Measurements from ENCODE around the gene SMTN.
"Not testable (repeated sequence)": the region's sequence is repeated elsewhere in the genome, so short reads cannot be mapped to it uniquely, and the experiment has no call there.

The SMTN gene

DNA sequence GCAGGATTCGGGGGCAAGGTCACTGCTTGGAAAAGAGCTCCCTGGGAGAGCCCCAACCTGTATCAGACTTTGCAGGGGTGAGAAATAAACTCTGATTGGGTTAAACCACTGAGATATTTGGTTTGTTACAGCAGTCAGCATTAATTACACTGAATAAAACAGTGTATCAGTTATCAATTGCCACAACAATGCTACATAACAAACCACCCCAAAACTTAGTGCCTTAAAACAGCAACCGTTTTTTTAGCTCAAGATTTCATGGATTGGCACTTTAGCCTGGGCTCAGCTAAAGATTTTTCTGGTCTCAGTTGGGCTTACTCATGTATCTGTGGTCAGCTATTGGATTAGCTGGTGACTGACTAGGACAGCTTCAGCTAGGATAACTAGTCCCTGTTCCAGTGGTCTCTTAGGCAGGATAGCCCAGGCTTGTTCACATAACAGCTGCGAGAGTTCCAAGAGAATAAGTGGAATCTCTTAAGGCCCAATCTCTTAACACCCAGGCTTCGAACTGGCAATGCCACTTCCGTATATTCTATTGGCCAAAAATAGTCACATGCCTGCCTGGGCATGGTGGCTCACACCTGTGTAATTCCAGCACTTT, 7.5 kb upstream of the SMTN start:
- DNase-seq: not testable (repeated sequence)

DNA sequence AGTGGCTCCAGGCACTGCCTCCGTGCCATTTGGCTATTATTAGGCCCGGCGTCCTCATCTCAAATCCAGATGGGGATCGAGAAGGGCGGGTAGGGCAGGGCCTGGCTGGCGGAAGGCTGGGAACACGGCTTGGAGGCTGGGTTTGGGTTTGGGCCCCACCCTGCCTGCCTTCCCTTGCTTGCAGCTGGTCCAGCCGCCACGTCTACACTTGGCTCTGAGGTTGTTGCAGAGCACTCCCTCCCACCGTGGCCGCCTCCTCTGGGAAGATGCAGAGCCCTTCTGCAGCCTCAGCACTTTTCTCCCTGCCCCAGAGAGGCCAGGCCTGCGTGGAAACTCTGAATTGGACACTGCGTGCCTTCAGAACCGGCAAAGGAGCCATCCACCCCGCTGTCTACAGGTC, 5.2 kb upstream of the SMTN start:
- no peak for DNase-seq

DNA sequence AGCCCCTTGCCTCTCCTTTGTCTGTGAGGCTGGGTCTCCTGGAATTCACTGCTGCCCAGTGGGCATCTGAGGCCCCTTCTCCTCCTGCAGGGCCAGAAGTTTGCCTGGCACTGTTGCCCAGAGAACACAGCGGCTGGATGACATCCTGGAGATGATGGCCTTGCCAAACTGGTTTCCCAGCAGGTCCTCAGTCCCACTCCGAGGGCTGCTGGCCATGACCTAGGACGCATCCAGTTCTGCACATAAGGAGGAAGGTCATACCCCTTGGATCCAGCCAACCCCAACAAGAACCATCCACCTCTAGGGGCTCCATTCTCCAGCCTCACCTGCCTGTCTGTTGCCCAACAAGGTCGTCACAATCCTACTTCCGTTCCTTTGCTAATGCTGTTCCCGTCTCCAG, 3.4 kb upstream of the SMTN start:
- DNase-seq: no peak

DNA sequence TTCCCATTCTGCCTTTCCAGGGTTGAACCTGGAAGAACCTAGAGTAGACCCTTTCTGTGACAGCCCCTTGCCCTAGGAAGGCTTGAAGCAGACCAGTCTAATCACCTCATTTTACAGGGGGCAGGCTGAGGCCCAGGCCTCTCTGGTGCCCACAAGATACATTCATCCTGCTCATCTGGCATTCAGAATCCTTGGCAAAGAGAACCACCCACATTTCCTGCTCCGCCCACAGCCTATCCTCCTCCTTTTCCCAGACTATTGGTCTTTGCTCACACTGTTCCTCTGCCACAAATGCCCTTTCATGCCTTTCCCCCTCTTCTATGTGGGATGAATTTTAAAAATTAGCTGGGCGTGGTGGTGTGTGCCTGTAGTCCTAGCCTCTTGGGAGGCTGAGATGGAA, 2.7 kb upstream of the SMTN start:
- not testable (repeated sequence) for DNase-seq

DNA sequence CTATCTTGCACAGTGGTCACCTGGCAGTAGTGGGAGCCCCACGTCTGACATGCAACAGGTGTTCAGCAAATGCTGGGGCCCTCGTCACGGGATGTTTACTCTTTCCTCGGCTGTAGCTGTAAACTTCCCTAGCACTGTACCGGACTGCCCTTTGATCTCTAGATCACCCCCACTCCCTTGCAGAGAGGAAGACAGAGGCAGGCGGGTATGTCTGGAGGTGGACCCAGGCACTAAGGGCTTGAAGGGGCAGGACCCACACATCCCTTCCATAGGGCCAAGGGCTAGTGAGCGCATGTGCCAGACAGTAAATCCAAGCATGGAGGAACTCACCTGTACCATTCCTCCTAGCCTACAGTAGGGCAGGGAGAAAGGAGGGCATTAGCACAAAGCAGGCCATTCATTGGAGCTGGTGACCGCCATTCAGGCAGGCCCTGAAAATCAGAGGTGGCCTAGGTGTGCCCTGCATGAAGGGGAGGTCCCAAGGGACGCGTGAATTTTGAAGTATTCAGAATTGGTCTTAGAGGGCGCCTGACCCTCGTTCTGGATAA, 1.9 kb upstream of the SMTN start:
- no peak for DNase-seq

DNA sequence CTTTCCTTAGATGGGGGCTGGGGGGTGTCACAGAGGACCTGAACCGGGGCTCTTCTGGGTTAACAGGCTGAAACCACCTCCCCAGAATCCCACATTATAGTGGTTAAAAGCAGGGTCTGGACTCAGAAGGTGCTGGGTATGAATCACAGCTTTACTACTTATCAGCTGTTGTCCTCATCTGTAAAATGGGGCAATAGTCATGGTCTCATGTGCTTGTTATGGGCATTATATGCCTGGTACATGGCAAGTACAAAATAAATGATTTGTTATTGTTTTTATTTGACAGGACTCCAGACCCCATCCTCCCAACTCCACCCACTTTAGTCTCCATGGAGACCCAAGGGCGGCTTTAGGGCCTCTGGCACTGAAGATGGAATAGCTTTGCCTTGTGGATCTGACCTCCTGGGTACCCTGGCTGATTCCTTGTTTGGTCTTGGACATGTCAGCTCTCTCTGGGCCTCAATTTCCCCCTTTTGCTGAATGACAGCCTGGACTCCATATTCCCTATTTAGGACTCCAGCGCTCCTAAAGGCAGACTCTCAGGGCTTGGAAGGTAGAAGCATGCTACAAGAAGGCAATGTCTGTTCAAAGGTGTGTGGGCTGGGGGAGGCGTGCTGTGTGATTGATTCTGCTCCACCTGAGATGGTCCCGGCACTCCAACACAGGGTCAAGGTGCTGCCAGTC, 812 bp upstream of the SMTN start:
- no peak for DNase-seq

DNA sequence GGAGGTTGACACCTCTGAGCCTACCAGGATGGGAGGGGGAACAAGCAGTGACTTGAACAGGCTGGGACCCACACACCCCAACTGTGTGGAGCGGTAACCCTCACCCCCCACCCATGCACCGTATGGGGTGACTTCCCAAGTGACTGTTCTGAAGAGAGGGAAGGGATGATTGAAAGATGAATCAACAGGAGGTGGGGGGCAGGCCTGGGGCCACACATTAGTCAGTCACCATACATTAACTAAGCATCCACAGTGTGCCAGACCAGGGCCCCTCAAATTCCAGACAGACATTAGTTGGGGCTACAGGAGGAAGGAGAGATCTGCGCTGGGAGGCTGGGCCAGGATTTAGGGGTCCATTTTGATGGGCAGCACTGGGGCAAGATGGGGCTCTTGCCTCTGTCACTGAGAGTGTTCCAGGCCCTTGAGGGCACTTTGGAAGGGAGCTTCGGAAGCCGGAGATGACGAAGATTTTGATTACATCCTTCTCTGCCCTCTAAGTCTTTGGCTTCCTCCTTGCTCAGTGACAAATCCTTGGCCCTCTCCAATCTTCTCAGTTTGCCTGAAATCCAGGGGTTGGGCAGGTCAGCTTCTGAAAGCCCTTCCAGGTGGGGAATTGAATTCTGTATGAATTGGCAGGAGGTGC, 966 bp downstream of the SMTN start:
- DNase-seq: no peak

DNA sequence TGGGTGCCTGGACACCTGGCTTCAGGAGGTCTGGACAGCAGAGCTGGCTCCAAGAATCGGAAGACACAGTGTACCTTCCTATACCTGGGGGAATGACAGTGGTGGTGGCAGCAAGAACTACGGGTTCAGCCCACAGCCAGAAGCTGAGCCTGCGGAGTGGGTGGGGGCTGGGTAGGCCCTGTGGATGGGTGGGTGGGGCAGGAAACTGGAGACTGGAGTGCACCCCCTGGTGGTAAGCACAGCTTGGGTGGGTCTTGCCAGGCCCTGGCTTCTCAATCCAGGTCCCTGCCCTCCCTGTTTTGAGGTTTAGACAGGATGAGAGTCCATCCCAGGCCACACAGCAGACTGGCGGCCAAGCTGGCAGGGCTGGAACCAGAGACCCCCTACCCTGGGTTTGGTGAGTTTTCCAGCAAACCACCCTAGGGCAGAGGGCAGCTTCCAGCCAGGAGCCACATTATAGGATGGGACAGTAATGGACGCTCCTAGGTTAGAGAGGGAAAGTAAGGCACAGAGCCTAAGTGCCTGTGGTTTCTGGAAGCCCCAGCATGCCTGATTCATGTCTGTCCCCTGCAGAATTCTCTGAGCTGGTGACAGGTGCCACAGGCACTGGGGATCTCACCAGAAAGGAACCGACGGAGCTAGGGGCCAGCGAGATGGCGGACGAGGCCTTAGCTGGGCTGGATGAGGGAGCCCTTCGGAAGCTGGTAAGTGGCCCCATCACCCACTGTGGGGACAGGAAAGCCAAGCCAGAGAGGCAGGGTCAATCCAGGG, 1.7 kb downstream of the SMTN start:
- peak; percentile 29 for DNase-seq

DNA sequence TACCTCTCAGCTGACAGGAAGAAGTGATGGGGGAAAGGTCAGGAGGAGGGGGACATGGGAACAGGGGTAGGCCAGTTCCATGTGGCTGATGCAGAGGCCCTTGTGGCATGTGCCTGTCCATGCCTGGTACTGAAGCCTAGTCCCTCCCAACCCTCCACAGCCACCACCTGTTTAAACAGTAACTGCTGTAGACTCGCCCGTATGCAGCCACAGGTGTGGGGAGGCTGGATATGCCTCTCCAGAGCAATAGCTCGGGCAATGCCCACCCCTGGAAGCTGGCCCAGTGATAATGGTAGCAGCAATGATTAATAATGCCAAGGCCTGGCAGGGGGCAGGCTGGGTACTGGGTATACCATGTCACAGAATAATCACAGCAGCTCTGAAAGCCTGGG, 2.3 kb downstream of the SMTN start:
- peak; percentile 57 for DNase-seq

DNA sequence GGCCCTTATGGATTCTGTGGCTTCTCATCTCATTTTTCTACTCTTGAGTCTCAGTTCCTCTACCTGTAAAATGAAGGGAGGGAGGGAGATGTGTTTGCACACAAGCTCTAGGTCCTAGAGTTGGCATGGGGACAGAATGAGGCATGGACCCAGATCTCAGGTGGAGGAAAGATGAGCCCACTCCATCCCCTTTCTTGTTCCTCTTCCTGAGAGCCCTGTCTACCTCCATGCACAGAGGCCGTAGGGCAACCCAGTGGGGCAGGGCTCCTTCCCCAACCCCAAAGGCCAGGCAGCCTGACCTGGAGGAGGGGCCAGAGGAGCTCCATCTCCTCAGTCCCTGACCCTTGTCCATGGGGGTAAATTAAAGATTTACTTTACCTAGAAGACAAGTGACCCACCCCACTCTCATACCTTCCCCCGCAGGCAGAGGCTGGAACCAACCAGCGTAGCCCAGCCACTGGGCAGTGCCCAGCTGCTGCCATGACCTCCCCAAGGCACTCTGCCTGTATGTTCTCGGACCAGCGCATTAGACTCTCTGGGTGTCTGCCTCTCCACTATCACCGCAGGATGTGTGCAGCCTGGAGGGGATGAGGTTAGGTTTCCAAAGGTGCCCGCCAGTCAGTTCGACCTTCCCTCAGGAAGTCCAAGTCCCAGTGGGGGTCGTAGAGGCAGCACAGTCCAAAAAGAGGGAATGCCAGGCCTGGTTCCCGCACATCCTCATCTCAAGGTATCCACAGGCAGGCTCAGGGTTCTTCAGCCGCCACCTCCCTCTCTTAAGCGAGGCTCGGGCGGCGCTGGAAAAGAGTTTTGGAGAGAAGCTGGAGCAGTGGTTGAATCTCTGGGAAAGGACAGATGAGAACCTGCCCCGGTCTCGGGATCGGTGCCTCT, 3.0 kb downstream of the SMTN start:
- no peak for DNase-seq

DNA sequence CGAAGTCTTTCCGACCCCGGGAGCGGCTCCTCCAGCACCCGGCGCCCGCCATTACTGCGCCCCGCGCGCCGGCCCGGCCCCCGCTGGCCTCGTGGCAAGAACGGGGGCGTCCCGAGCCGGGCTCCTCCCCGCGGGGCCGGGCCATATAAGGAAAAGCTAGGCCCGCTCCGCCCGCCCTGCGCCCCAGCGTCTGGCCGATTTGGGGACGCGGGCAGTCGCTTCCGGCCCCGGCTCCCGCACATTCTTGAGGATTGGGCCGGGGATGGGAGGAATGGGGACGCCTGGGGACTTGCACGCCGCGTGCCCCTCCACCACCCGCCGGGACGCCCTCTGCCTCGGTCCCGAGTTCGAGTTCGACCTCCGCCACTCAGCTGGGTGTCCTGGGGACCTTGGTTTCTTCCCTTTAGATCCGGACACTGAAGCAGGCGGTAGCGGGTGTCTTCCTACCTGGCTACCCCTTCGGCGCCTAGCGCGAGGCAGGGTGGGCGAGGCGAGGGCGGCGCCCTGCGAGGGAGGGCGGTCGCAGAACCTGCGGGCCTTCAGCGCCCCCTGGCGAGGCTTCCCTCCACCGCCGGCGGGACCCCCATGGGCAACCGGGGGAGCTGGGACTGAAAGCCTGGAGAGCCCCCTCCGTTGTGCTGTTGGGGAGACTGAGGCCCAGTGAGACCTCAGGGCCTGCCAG, 3.8 kb downstream of the SMTN start:
- no peak for DNase-seq

DNA sequence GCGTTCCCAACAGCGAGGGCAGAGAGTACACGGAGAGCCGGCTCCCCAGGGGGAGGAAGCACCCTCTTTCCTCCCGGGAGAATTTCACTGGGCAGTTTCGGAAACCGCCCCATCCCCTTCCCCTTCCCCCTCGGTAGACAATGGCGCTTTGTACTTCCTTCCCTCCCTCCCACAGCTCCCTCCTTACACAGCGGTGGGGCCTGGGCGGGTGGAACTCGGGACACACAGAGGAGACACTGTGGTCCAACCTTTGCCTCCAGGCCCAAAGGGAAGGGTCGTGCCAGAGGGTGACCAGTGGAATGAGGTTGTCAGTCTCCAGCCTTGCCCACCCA, 4.3 kb downstream of the SMTN start:
- DNase-seq: no peak

DNA sequence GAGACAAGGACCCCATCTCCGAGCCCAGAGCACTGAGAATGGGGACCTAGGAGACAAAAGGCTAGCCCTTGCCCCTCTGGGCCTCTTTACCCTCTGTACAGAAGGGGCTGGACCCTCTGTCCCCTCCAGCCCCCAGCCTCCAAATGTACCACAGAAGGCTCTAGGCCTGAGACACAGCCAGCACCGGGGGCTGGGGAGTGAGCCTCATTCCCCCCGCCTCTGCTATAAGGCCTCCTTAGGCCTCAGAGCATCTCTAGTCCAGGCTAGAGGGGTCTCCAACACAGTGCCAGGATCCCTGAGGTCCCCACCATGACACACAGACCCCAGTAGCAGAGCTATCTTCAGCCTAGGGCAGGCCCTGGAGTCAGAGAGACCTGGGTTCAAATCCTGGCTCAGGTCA, 4.8 kb downstream of the SMTN start:
- DNase-seq: no peak

DNA sequence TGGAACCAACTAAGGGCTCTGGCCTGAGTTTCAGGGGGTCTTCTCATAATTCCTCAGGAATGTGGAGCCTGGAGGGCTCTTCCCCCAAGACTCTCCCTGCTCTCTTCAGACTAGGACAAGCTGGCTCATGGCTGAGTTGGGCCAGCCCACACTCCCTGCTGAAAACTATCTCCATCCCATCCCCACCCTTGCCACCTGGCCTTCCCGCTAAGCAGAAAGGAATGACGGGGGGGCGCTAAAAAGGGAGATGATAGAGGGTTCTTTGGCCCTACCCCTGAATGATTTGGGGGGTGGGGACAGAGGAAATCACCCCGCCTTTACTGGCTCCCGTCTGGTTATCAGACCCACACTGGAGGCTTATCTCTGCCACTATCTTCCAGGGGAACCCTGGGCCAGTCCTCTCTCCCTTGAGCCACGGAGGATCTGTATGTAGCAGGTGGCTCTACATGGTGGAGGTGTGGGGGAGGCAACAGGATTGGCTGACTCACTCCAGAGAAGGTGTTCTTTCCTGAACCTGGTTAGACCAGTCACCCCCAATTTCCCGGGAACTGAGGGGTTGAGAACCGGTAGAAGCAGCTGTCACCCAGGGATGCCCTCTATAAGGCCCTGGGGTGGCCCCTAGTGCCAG, 5.7 kb downstream of the SMTN start:
- DNase-seq: no peak

DNA sequence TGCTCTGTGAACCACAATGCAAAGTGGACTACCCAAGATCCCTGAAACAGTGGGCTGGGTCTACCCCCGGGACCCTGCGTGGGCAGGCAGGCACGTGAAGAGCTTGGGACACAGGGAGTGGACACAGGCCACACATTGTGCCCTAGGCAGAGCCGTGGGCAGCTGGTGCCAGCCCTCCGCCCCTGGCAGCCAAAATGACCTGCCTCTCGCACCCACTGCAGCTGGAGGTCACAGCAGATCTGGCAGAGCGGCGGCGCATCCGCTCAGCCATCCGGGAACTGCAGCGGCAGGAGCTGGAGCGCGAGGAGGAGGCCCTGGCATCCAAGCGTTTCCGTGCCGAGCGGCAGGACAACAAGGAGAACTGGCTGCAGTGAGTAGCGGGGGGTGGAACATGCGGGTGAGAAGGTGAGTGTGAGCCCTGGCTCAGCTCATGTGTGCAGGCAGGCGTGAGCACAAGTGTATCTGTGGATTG, 6.7 kb downstream of the SMTN start:
- DNase-seq: no peak

DNA sequence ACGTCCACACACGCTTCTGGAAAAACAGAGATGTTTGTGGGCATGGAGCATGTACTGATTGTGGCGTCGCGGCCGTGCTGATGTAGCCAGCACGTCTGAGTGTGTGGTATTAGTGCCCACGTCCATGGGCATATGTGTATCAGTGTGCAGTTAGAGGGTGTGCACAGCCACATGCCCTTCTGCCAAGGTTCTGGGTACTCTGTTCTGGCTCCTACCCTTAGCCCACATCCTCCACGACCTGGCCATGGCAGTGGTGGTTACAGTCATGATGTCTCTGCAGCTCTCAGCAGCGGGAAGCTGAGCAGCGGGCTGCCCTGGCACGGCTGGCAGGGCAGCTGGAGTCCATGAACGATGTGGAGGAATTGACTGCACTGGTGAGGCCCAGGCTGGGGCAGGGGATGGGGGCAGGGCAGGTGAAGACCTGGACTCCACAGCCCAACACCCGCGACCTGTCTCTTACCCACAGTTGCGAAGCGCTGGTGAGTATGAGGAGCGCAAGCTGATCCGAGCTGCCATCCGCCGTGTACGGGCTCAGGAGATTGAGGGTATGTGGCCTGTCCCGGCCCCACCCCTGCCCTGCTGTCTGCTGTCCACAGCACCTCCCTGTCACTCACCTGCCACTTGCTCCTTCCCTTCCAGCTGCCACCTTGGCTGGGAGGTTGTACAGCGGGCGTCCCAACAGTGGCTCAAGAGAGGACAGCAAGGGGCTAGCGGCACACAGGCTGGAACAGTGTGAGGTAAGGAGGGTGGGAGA, 7.3 kb downstream of the SMTN start:
- DNase-seq: no peak

DNA sequence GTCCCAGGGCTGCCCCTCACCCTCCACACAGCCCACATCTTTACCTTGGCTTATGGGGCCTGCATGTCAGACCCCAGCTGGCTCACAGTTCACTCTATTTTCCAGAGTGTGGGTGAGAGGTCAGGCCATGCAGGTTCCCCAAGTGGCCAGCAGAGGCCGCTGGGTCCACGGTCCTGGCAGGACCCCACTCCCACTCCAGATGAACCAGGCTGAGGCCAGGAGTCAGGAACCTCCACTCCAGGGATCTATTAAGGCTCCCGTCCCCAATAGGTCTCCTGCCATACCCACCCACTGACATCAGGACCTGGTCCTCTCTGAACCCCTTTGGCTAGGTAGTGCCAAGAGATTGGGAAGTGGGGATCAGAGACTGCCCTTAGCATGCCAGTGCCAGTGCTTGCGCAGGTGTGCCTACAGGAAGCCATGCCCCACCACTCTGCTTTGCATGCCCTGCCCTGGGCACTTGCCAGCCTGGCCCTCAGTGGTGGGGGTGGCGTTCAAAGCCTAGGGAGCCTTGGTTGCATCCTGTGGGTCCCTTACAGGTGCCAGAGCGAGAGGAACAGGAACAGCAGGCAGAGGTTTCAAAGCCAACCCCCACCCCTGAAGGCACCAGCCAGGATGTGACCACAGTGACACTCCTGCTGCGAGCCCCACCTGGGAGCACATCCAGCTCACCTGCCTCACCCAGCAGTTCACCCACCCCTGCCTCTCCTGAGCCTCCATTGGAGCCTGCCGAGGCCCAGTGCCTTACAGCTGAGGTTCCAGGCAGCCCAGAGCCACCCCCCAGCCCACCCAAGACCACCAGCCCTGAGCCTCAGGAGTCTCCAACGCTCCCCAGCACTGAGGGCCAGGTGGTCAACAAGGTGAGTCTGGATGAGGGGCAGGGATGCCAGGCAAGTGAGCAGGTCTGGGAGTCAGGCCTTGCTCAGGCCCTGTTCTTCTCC, 8.3 kb downstream of the SMTN start:
- DNase-seq: no peak

DNA sequence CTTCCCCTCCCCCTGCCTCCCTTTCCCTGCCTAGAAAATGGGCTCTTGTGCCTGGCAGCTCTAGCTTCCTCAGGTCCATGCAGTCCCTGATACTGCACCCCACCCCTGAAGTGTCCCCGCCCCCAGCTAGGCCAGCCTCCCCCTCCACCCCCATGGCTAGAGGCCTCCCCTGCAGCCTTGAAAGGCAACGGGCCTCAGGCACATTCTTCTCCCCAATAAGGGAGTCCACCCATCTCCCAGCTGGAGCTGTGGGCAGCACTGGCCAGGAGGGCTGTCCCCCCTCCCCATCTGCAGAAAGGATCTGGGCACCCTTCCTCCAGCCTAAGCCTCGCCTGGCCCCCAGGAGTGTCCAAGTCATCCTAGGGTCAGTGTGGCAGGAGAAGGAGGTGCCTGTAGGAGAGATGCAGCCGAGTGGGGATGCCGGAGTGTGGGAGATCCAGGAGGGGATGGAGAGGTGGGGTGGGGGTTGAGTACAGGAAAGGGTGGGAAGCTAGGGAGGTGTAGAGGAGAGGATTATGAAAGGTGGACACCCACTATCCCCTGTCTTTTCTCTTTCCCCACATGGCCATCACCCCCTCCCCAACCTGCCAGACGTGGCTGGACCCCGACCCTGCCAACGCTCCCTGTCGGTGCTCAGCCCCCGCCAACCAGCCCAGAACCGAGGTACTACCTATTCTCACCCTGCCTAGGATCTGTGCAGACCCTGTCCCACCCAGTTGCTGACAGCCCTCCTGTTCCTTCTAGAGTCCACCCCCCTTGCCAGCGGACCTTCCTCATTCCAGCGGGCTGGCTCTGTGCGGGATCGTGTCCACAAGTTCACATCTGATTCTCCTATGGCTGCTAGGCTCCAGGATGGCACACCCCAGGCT, 9.3 kb downstream of the SMTN start:
- no peak for DNase-seq
